ENCODE measurements around the gene PARVB. TPM values are rescaled to one million over a fixed set of nuclear protein-coding genes. Genes with fewer than 3 reads are reported as not detected.

Gene PARVB
- total and polyA plus RNA-seq, 9 of the 15 experiments (the other 6 are each of a cell fraction or from before 2014, with no cell fraction given): 1.1 to 59.2 (median 29.2) TPM

DNA sequence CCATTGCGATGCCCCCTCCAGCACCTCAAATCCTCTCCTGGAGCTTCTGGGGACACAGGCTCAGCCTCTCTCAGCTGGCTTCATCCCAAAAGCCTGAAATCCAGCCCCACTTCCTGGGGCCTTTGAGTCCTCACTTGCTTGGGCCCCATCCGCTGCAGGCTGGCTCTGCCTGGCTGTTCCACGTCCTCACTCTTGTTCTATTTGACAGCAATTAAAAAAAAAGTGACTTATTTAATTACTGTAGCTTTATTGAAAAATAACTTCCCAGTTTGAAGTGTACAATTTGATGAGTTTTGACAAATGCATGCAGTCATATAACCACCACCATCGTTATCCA lies 183.8 kb downstream of the PARVB start:
- no peak for DNase-seq (ENCODE audit: extremely low read depth in 1 of 4, low spot score in 3 of 4)
- no peaks in the 10 kb centered on the region for H3K79me2 ChIP-seq (ENCODE audit: control insufficient read depth, insufficient read depth, low read length)
- H3K9ac ChIP-seq (ENCODE audit: insufficient read depth in 1 of 2, low read depth in 2 of 2, low read length in 2 of 2): no peak overlapping the region
- 0% methylated on average over 2 of the region's 4 CpGs for WGBS (ENCODE audit: insufficient coverage, low coverage, missing lambda C conversion rate)
- ChIA-PET POLR2A (no interaction called here), CTCF (ENCODE audit: low intra/inter-chr PET ratio) (no interaction called here)
- H3K4me2 ChIP-seq (ENCODE audit: insufficient read depth, low read length): no peak overlapping the region
- ATAC-seq: no peak
- H3K27me3 ChIP-seq (ENCODE audit: control insufficient read depth in 2 of 2, insufficient read depth in 2 of 2, low read length in 2 of 2): peaks cover 0 to 17% of the 10 kb centered on the region in 2 experiments; a peak in 2 of 5 replicates
- intact Hi-C loops (cut with micrococcal nuclease) (no loop called here), in situ Hi-C loops (cut with MboI) (no loop called here)
- no peaks in the 10 kb centered on the region for H3K4me1 ChIP-seq (replicated peaks in 1 of 2; ENCODE audit: control insufficient read depth in 2 of 2, insufficient read depth in 2 of 2, low read length in 2 of 2)
- no peaks in the 10 kb centered on the region for H3K36me3 ChIP-seq (ENCODE audit: control insufficient read depth, insufficient read depth, low read length)
- FAIRE-seq: no peak
- H3K9me1 ChIP-seq (ENCODE audit: control insufficient read depth, insufficient read depth, low read length): no peaks in the 10 kb centered on the region
- no peaks in the 10 kb centered on the region for H4K20me1 ChIP-seq (replicated peaks; ENCODE audit: control insufficient read depth, insufficient read depth, low read length)
- TF ChIP-seq ZNF75A (CRISPR knock-in tag; IDR thresholded peaks at IDR 0.05): no peak
- TF ChIP-seq MAFK (IDR thresholded peaks at IDR 0.05; ENCODE audit: low read length): no peak
- TF ChIP-seq, protein P1, sequence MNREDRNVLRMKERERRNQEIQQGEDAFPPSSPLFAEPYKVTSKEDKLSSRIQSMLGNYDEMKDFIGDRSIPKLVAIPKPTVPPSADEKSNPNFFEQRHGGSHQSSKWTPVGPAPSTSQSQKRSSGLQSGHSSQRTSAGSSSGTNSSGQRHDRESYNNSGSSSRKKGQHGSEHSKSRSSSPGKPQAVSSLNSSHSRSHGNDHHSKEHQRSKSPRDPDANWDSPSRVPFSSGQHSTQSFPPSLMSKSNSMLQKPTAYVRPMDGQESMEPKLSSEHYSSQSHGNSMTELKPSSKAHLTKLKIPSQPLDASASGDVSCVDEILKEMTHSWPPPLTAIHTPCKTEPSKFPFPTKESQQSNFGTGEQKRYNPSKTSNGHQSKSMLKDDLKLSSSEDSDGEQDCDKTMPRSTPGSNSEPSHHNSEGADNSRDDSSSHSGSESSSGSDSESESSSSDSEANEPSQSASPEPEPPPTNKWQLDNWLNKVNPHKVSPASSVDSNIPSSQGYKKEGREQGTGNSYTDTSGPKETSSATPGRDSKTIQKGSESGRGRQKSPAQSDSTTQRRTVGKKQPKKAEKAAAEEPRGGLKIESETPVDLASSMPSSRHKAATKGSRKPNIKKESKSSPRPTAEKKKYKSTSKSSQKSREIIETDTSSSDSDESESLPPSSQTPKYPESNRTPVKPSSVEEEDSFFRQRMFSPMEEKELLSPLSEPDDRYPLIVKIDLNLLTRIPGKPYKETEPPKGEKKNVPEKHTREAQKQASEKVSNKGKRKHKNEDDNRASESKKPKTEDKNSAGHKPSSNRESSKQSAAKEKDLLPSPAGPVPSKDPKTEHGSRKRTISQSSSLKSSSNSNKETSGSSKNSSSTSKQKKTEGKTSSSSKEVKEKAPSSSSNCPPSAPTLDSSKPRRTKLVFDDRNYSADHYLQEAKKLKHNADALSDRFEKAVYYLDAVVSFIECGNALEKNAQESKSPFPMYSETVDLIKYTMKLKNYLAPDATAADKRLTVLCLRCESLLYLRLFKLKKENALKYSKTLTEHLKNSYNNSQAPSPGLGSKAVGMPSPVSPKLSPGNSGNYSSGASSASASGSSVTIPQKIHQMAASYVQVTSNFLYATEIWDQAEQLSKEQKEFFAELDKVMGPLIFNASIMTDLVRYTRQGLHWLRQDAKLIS (CRISPR knock-in tag; IDR thresholded peaks at IDR 0.05): no peak
- TF ChIP-seq, protein P2, sequence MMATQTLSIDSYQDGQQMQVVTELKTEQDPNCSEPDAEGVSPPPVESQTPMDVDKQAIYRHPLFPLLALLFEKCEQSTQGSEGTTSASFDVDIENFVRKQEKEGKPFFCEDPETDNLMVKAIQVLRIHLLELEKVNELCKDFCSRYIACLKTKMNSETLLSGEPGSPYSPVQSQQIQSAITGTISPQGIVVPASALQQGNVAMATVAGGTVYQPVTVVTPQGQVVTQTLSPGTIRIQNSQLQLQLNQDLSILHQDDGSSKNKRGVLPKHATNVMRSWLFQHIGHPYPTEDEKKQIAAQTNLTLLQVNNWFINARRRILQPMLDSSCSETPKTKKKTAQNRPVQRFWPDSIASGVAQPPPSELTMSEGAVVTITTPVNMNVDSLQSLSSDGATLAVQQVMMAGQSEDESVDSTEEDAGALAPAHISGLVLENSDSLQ (IDR thresholded peaks at IDR 0.05): no peak
- no peak for TF ChIP-seq ZNF347 (CRISPR knock-in tag; IDR thresholded peaks at IDR 0.05; ENCODE audit: low read depth)
- no peak for TF ChIP-seq LARP7 (IDR thresholded peaks at IDR 0.05)
- TF ChIP-seq CEBPG (CRISPR knock-in tag; IDR thresholded peaks at IDR 0.05): no peak
- TF ChIP-seq CEBPG (tag; conservative IDR thresholded peaks at IDR 0.05 in 1 of 2, IDR thresholded peaks at IDR 0.05 in 1 of 2): no peak
- TF ChIP-seq, protein P3, sequence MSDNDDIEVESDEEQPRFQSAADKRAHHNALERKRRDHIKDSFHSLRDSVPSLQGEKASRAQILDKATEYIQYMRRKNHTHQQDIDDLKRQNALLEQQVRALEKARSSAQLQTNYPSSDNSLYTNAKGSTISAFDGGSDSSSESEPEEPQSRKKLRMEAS (CRISPR knock-in tag; IDR thresholded peaks at IDR 0.05): no peak
- no peak for TF ChIP-seq ARHGAP35 (IDR thresholded peaks at IDR 0.05; ENCODE audit: partially characterized antibody)
- BruUV-seq (replicated peaks): no TSS peak
- no peak overlapping the region for H3K4me3 ChIP-seq
- H2AFZ ChIP-seq (ENCODE audit: low read depth, low read length): no peak overlapping the region
- H3K9me3 ChIP-seq (replicated peaks; ENCODE audit: control insufficient read depth, insufficient read depth, low read depth, low read length): no peaks in the 10 kb centered on the region
- no peak overlapping the region for H3K27ac ChIP-seq (ENCODE audit: extremely low read depth, low read depth, low read length)
